ENCODE data around the gene TMEM191B.
A peak's percentile ranks its signal among the peaks of the same experiment; 100 is the strongest.
"Not testable (repeated sequence)": the region's sequence is repeated elsewhere in the genome, so short reads cannot be mapped to it uniquely, and the experiment has no call there.

TMEM191B gene

DNA sequence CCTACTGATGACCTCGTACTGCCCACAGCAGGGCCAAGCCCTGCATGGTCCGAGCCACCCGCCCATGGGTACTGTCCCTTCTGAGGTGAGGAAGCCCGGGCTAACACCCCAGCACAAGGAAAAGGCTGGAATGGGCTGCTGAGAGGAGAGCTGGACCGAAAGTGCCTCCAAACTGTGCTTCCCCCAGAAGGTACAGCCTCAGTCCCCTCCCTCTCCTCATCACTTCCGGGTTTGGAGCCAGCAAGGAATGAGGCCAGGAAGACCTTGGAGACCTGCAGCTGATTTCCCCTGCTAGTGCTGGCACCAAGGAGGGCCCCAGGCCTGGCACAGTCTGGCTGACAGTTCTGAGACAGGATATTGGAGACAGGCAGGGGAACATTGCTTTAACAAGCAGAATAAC, 31.3 kb downstream of the TMEM191B start:
- not testable (repeated sequence) for H3K27me3 ChIP-seq (ENCODE audit: insufficient read depth, low read length); H4K12ac ChIP-seq (ENCODE audit: low read depth, low read length); H3K4me3 ChIP-seq (ENCODE audit: low read depth, low read length); H4K91ac ChIP-seq (ENCODE audit: low read depth, low read length); H2AFZ ChIP-seq (ENCODE audit: insufficient read depth, low read length, poor library complexity); H2AK5ac ChIP-seq (ENCODE audit: low read length); H3K27ac ChIP-seq (ENCODE audit: low read depth, low read length); H3K9me3 ChIP-seq (ENCODE audit: insufficient read depth, low read depth, low read length); H3K79me2 ChIP-seq (ENCODE audit: control insufficient read depth, insufficient read depth, low read length, poor library complexity); H4K8ac ChIP-seq (ENCODE audit: low read depth, low read length); H3K4me1 ChIP-seq (ENCODE audit: control insufficient read depth in 1 of 2, insufficient read depth in 2 of 2, low read length in 2 of 2); H3K36me3 ChIP-seq (ENCODE audit: control insufficient read depth in 1 of 2, insufficient read depth in 2 of 2, low read length in 2 of 2); H3K18ac ChIP-seq (ENCODE audit: low read length); H2BK5ac ChIP-seq (ENCODE audit: low read depth, low read length, poor library complexity); H3K79me1 ChIP-seq (ENCODE audit: low read length); H3K9ac ChIP-seq (ENCODE audit: low read length); H3K14ac ChIP-seq (ENCODE audit: low read length); H3K23ac ChIP-seq (ENCODE audit: low read length); H2BK120ac ChIP-seq (ENCODE audit: insufficient read depth, low read length, poor library complexity); DNase-seq; H2BK12ac ChIP-seq (ENCODE audit: low read length); H3K4me2 ChIP-seq (ENCODE audit: low read length); H3K4ac ChIP-seq (ENCODE audit: low read depth, low read length)
- WGBS (ENCODE audit: extremely low coverage, insufficient coverage, insufficient read length) = no CpG with 5 or more reads among the region's 6 CpGs

DNA sequence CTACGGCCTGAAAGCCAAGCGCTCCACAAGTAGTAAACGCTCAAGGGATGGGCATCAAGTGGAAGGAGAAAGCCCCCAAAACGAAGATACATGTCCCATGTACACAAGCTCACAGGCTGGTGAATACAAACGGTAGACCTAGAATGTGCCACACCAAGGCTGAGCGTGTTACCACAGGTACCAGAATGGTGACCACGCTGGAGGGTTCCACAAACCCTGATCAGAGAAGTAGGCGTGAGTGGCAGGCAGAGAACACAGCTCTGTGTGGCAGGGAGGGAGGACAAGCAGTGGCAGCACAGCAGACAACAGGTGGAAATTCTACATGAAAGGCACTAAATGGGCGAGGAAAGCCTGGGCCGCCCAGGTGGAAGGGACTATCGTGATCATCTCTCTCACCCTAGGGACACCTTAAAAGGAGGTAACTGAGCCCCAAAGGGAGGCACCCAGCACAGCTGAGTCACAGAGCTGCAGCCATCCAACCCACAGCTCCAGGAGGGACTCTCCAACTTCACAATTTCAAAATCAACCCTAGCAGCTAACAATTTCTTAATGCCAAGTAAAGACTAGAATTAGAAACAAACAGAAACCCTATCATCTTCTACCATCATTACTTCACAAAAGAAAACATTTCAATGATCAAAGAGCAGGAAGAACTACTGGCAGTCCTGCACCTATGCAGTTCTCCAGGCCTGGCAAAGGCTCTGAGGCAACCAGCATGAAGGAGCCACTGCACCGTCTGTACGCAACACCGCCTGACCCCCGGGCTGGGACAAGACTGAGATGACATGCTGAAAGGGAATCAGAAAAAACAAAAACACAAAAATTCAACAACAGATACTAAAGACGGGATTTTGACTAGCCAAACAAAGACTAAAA, 32.7 kb downstream of the TMEM191B start:
- not testable (repeated sequence) for DNase-seq; H3K36me3 ChIP-seq (ENCODE audit: control insufficient read depth in 1 of 2, insufficient read depth in 2 of 2, low read length in 2 of 2); H2BK5ac ChIP-seq (ENCODE audit: low read depth, low read length, poor library complexity); H3K14ac ChIP-seq (ENCODE audit: low read length); H3K79me2 ChIP-seq (ENCODE audit: control insufficient read depth, insufficient read depth, low read length, poor library complexity); H2BK12ac ChIP-seq (ENCODE audit: low read length); H3K9ac ChIP-seq (ENCODE audit: low read length); H3K9me3 ChIP-seq (ENCODE audit: insufficient read depth, low read depth, low read length); H3K18ac ChIP-seq (ENCODE audit: low read length); H3K23ac ChIP-seq (ENCODE audit: low read length); H3K27ac ChIP-seq (ENCODE audit: low read depth, low read length); H4K12ac ChIP-seq (ENCODE audit: low read depth, low read length); H2BK120ac ChIP-seq (ENCODE audit: insufficient read depth, low read length, poor library complexity); H4K8ac ChIP-seq (ENCODE audit: low read depth, low read length); H3K4me3 ChIP-seq (ENCODE audit: low read depth, low read length); H3K4me2 ChIP-seq (ENCODE audit: low read length); H4K91ac ChIP-seq (ENCODE audit: low read depth, low read length); H2AFZ ChIP-seq (ENCODE audit: insufficient read depth, low read length, poor library complexity); H3K4me1 ChIP-seq (ENCODE audit: control insufficient read depth in 1 of 2, insufficient read depth in 2 of 2, low read length in 2 of 2); H2AK5ac ChIP-seq (ENCODE audit: low read length); H3K4ac ChIP-seq (ENCODE audit: low read depth, low read length); H3K27me3 ChIP-seq (ENCODE audit: insufficient read depth, low read length); H3K79me1 ChIP-seq (ENCODE audit: low read length)
- no CpG with 5 or more reads among the region's 16 CpGs for WGBS (ENCODE audit: extremely low coverage, insufficient coverage, insufficient read length)

DNA sequence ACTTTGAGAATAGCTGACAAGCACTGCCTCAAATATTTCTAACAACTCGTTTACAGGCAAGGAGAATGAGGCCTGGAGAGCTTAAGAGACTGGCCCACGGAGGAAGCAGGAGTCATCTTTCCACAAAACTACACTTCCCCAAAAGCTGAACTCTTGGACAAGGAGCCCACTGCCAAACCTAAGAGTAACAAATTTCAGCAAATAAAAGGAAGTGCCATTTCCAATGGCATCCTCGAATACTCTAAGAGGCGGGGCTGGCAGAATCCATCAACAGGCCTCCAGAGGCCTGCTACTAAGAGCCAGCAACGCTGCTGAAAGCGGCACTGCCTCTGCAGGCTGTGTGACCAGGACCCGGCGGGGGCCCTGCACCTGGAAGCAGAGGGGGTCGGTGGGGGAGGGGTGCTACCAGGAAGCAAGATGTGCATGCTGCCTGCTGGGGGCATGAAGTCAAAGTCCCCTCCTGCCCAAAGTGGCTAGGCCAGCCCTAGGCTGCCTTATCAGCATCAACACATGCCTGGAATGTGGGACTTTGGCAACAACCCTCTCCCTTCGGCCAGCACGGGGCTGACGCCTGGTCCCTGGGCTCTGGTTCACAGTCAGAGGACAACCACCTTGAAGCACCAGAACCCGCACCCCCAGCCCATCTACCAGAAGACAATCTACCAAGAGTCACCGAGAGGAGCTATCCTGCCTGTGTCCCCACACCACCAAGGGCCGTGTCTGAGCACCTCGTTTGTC, 43.1 kb downstream of the TMEM191B start:
- H2BK120ac ChIP-seq (ENCODE audit: insufficient read depth, low read length, poor library complexity); H3K27ac ChIP-seq (ENCODE audit: low read depth, low read length); H3K9ac ChIP-seq (ENCODE audit: low read length); H2BK5ac ChIP-seq (ENCODE audit: low read depth, low read length, poor library complexity); H3K18ac ChIP-seq (ENCODE audit: low read length); H2BK12ac ChIP-seq (ENCODE audit: low read length); H3K4me3 ChIP-seq (ENCODE audit: low read depth, low read length); H3K79me1 ChIP-seq (ENCODE audit: low read length); H3K79me2 ChIP-seq (ENCODE audit: control insufficient read depth, insufficient read depth, low read length, poor library complexity); H3K4me1 ChIP-seq (ENCODE audit: control insufficient read depth in 1 of 2, insufficient read depth in 2 of 2, low read length in 2 of 2); H2AK5ac ChIP-seq (ENCODE audit: low read length); H3K36me3 ChIP-seq (ENCODE audit: control insufficient read depth in 1 of 2, insufficient read depth in 2 of 2, low read length in 2 of 2); H3K4me2 ChIP-seq (ENCODE audit: low read length); H2AFZ ChIP-seq (ENCODE audit: insufficient read depth, low read length, poor library complexity); DNase-seq; H4K12ac ChIP-seq (ENCODE audit: low read depth, low read length); H3K4ac ChIP-seq (ENCODE audit: low read depth, low read length); H3K9me3 ChIP-seq (ENCODE audit: insufficient read depth, low read depth, low read length); H3K14ac ChIP-seq (ENCODE audit: low read length); H3K27me3 ChIP-seq (ENCODE audit: insufficient read depth, low read length); H4K91ac ChIP-seq (ENCODE audit: low read depth, low read length); H3K23ac ChIP-seq (ENCODE audit: low read length); H4K8ac ChIP-seq (ENCODE audit: low read depth, low read length): not testable (repeated sequence)
- no CpG with 5 or more reads among the region's 16 CpGs for WGBS (ENCODE audit: extremely low coverage, insufficient coverage, insufficient read length)

DNA sequence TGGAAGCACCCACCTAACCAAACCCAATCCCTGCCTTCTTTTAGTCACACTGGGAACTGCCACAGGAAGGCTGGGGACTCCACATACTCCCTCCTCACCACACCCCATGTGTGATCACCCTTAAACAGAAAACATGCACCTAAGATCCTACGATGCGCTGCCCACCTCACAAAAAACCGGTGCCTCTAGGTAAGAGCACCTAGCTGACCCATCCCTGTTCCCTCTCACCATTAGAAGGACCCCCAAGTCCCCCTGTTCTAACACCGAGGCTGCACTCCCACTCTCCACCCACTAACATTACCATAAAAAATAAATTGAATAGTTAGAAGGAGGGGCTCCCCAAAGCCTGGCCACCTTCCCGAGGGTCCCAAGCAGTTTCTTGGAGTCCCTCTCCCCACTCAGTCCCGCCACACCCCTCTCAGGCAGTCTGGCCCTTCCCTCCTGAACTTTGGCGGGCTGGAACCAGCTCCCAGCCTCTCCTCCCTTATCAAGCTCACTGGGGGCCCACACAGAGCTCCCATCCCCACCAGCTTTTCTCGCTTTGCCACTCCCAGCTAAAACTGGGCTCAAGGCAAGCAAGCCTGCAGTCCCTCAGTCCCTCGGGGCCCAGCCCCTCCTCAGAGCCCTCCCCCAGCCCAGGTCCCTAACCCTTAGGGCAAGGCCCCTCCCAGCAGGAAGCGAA, 46.0 kb downstream of the TMEM191B start:
- H3K4me1 ChIP-seq (ENCODE audit: control insufficient read depth in 1 of 2, insufficient read depth in 2 of 2, low read length in 2 of 2); H3K36me3 ChIP-seq (ENCODE audit: control insufficient read depth in 1 of 2, insufficient read depth in 2 of 2, low read length in 2 of 2): not testable (repeated sequence)

More for the DNA sequence above, 46.0 kb downstream of the TMEM191B start:
- not testable (repeated sequence) for H2AK5ac ChIP-seq (ENCODE audit: low read length); H3K14ac ChIP-seq (ENCODE audit: low read length); H3K9ac ChIP-seq (ENCODE audit: low read length); H3K9me3 ChIP-seq (ENCODE audit: insufficient read depth, low read depth, low read length); H2BK12ac ChIP-seq (ENCODE audit: low read length); H3K4me3 ChIP-seq (ENCODE audit: low read depth, low read length); DNase-seq; H2BK120ac ChIP-seq (ENCODE audit: insufficient read depth, low read length, poor library complexity); H3K79me1 ChIP-seq (ENCODE audit: low read length); H2AFZ ChIP-seq (ENCODE audit: insufficient read depth, low read length, poor library complexity); H3K27ac ChIP-seq (ENCODE audit: low read depth, low read length); H4K8ac ChIP-seq (ENCODE audit: low read depth, low read length); H3K4me2 ChIP-seq (ENCODE audit: low read length); H3K23ac ChIP-seq (ENCODE audit: low read length); H3K18ac ChIP-seq (ENCODE audit: low read length); H4K12ac ChIP-seq (ENCODE audit: low read depth, low read length); H4K91ac ChIP-seq (ENCODE audit: low read depth, low read length); H3K79me2 ChIP-seq (ENCODE audit: control insufficient read depth, insufficient read depth, low read length, poor library complexity); H3K27me3 ChIP-seq (ENCODE audit: insufficient read depth, low read length); H2BK5ac ChIP-seq (ENCODE audit: low read depth, low read length, poor library complexity)
- peak overlapping the region; percentile 72 for H3K4ac ChIP-seq (ENCODE audit: low read depth, low read length)
- WGBS (ENCODE audit: extremely low coverage, insufficient coverage, insufficient read length) = no CpG with 5 or more reads among the region's 10 CpGs

Data from trophoblast cell (in vitro differentiated cells and primary cell).